Measurements from ENCODE around the gene MRPS12.

The MRPS12 gene

GRCh38 chr19:38944981-38945506 lies 14.3 kb downstream of the MRPS12 start:
- no peak overlapping the region for H3K4me3 ChIP-seq (ENCODE audit: low read length)
- H3K4me1 ChIP-seq (ENCODE audit: control insufficient read depth, insufficient read depth, low read length), result no peaks in the 10 kb centered on the region
- H3K9ac ChIP-seq (ENCODE audit: low read depth, low read length), result no peak overlapping the region
- H3K9me3 ChIP-seq (replicated peaks; ENCODE audit: low read length), result no peaks in the 10 kb centered on the region
- H3K36me3 ChIP-seq (ENCODE audit: insufficient read depth, low read length), result peaks cover 15% of the 10 kb centered on the region
- H3K4me2 ChIP-seq (ENCODE audit: low read length), result no peak overlapping the region
- H3K27me3 ChIP-seq (ENCODE audit: control insufficient read depth, insufficient read depth, low read length), result no peaks in the 10 kb centered on the region

GRCh38 chr19:38945562-38946228 lies 15.0 kb downstream of the MRPS12 start:
- H3K27me3 ChIP-seq (ENCODE audit: control insufficient read depth, insufficient read depth, low read length), result no peaks in the 10 kb centered on the region
- no peaks in the 10 kb centered on the region for H3K4me1 ChIP-seq (ENCODE audit: control insufficient read depth, insufficient read depth, low read length)
- H3K4me3 ChIP-seq (ENCODE audit: low read length), result no peak overlapping the region
- no peak overlapping the region for H3K9ac ChIP-seq (ENCODE audit: low read depth, low read length)
- no peaks in the 10 kb centered on the region for H3K9me3 ChIP-seq (replicated peaks; ENCODE audit: low read length)
- H3K36me3 ChIP-seq (ENCODE audit: insufficient read depth, low read length), result peaks cover 15% of the 10 kb centered on the region
- H3K4me2 ChIP-seq (ENCODE audit: low read length), result no peak overlapping the region

GRCh38 chr19:38946229-38947010 lies 15.7 kb downstream of the MRPS12 start:
- Histone ChIP-seq H3K9ac (ENCODE audit: low read depth, low read length) (no peak overlapping the region), H3K9me3 (replicated peaks; ENCODE audit: low read length) (no peaks in the 10 kb centered on the region), H3K36me3 (ENCODE audit: insufficient read depth, low read length) (peaks cover 15% of the 10 kb centered on the region), H3K4me1 (ENCODE audit: control insufficient read depth, insufficient read depth, low read length) (no peaks in the 10 kb centered on the region), H3K4me2 (ENCODE audit: low read length) (no peak overlapping the region), H3K4me3 (ENCODE audit: low read length) (no peak overlapping the region), H3K27me3 (ENCODE audit: control insufficient read depth, insufficient read depth, low read length) (no peaks in the 10 kb centered on the region)

GRCh38 chr19:38949580-38950367 lies 19.0 kb downstream of the MRPS12 start:
- Histone ChIP-seq H3K36me3 (ENCODE audit: insufficient read depth, low read length) (peaks cover 10% of the 10 kb centered on the region), H3K9ac (ENCODE audit: low read depth, low read length) (no peak overlapping the region), H3K27me3 (ENCODE audit: control insufficient read depth, insufficient read depth, low read length) (no peaks in the 10 kb centered on the region), H3K4me3 (ENCODE audit: low read length) (no peak overlapping the region), H3K4me1 (ENCODE audit: control insufficient read depth, insufficient read depth, low read length) (no peaks in the 10 kb centered on the region), H3K9me3 (replicated peaks; ENCODE audit: low read length) (no peaks in the 10 kb centered on the region), H3K4me2 (ENCODE audit: low read length) (peak overlapping the region; percentile 52)

GRCh38 chr19:38951187-38951586 lies 20.4 kb downstream of the MRPS12 start:
- H3K4me3 ChIP-seq (ENCODE audit: low read length), result no peak overlapping the region
- no peak overlapping the region for H3K4me2 ChIP-seq (ENCODE audit: low read length)
- H3K4me1 ChIP-seq (ENCODE audit: control insufficient read depth, insufficient read depth, low read length), result no peaks in the 10 kb centered on the region

GRCh38 chr19:38952395-38953165 lies 21.8 kb downstream of the MRPS12 start:
- Histone ChIP-seq H3K4me1 (ENCODE audit: control insufficient read depth, insufficient read depth, low read length) (no peaks in the 10 kb centered on the region), H3K9ac (ENCODE audit: low read depth, low read length) (no peak overlapping the region), H3K4me2 (ENCODE audit: low read length) (no peak overlapping the region), H3K4me3 (ENCODE audit: low read length) (no peak overlapping the region), H3K9me3 (replicated peaks; ENCODE audit: low read length) (no peaks in the 10 kb centered on the region), H3K27me3 (ENCODE audit: control insufficient read depth, insufficient read depth, low read length) (no peaks in the 10 kb centered on the region), H3K36me3 (ENCODE audit: insufficient read depth, low read length) (no peaks in the 10 kb centered on the region)

More at GRCh38 chr19:38951187-38951586, 20.4 kb downstream of the MRPS12 start:
- no peak overlapping the region for H3K9ac ChIP-seq (ENCODE audit: low read depth, low read length)
- H3K27me3 ChIP-seq (ENCODE audit: control insufficient read depth, insufficient read depth, low read length), result no peaks in the 10 kb centered on the region
- peaks cover 4% of the 10 kb centered on the region for H3K36me3 ChIP-seq (ENCODE audit: insufficient read depth, low read length)
- H3K9me3 ChIP-seq (replicated peaks; ENCODE audit: low read length), result no peaks in the 10 kb centered on the region

- H3K9ac ChIP-seq (ENCODE audit: low read depth, low read length), result no peak overlapping the region
- H3K36me3 ChIP-seq (ENCODE audit: insufficient read depth, low read length), result no peaks in the 10 kb centered on the region
- no peak overlapping the region for H3K4me2 ChIP-seq (ENCODE audit: low read length)
- H3K9me3 ChIP-seq (replicated peaks; ENCODE audit: low read length), result no peaks in the 10 kb centered on the region
- no peaks in the 10 kb centered on the region for H3K27me3 ChIP-seq (ENCODE audit: control insufficient read depth, insufficient read depth, low read length)
- no peak overlapping the region for H3K4me3 ChIP-seq (ENCODE audit: low read length)
- H3K4me1 ChIP-seq (ENCODE audit: control insufficient read depth, insufficient read depth, low read length), result no peaks in the 10 kb centered on the region
These were observed 22.9 kb downstream of the MRPS12 start for GRCh38 chr19:38953677-38954076.

- Histone ChIP-seq H3K4me3 (ENCODE audit: low read length) (no peak overlapping the region), H3K36me3 (ENCODE audit: insufficient read depth, low read length) (no peaks in the 10 kb centered on the region), H3K27me3 (ENCODE audit: control insufficient read depth, insufficient read depth, low read length) (no peaks in the 10 kb centered on the region), H3K4me1 (ENCODE audit: control insufficient read depth, insufficient read depth, low read length) (no peaks in the 10 kb centered on the region), H3K9ac (ENCODE audit: low read depth, low read length) (no peak overlapping the region), H3K9me3 (replicated peaks; ENCODE audit: low read length) (no peaks in the 10 kb centered on the region), H3K4me2 (ENCODE audit: low read length) (no peak overlapping the region)
These were observed 25.5 kb downstream of the MRPS12 start for GRCh38 chr19:38956264-38956663.

GRCh38 chr19:38958301-38958700 lies 27.6 kb downstream of the MRPS12 start:
- no peak overlapping the region for H3K4me2 ChIP-seq (ENCODE audit: low read length)
- H3K4me1 ChIP-seq (ENCODE audit: control insufficient read depth, insufficient read depth, low read length), result peaks cover 3% of the 10 kb centered on the region
- no peaks in the 10 kb centered on the region for H3K36me3 ChIP-seq (ENCODE audit: insufficient read depth, low read length)
- H3K27me3 ChIP-seq (ENCODE audit: control insufficient read depth, insufficient read depth, low read length), result no peaks in the 10 kb centered on the region
- H3K9ac ChIP-seq (ENCODE audit: low read depth, low read length), result no peak overlapping the region
- no peak overlapping the region for H3K4me3 ChIP-seq (ENCODE audit: low read length)
- no peaks in the 10 kb centered on the region for H3K9me3 ChIP-seq (replicated peaks; ENCODE audit: low read length)

- Histone ChIP-seq H3K36me3 (ENCODE audit: insufficient read depth, low read length) (no peaks in the 10 kb centered on the region), H3K9ac (ENCODE audit: low read depth, low read length) (no peak overlapping the region), H3K4me3 (ENCODE audit: low read length) (no peak overlapping the region), H3K4me2 (ENCODE audit: low read length) (no peak overlapping the region), H3K4me1 (ENCODE audit: control insufficient read depth, insufficient read depth, low read length) (peaks cover 3% of the 10 kb centered on the region), H3K27me3 (ENCODE audit: control insufficient read depth, insufficient read depth, low read length) (no peaks in the 10 kb centered on the region), H3K9me3 (replicated peaks; ENCODE audit: low read length) (no peaks in the 10 kb centered on the region)
These were observed 28.9 kb downstream of the MRPS12 start for GRCh38 chr19:38959618-38960017.

GRCh38 chr19:38964738-38965137 lies 34.0 kb downstream of the MRPS12 start:
- no peaks in the 10 kb centered on the region for H3K27me3 ChIP-seq (ENCODE audit: control insufficient read depth, insufficient read depth, low read length)
- peaks cover 8% of the 10 kb centered on the region for H3K36me3 ChIP-seq (ENCODE audit: insufficient read depth, low read length)
- no peak overlapping the region for H3K4me2 ChIP-seq (ENCODE audit: low read length)
- no peak overlapping the region for H3K9ac ChIP-seq (ENCODE audit: low read depth, low read length)
- no peak overlapping the region for H3K4me3 ChIP-seq (ENCODE audit: low read length)
- H3K9me3 ChIP-seq (replicated peaks; ENCODE audit: low read length), result no peaks in the 10 kb centered on the region
- H3K4me1 ChIP-seq (ENCODE audit: control insufficient read depth, insufficient read depth, low read length), result peaks cover 3% of the 10 kb centered on the region

All from skeletal muscle satellite cell (primary cell).